H1 (cell line): ENCODE data around the gene RAB11FIP3. TPM values are rescaled to one million over a fixed set of nuclear protein-coding genes. Genes with fewer than 3 reads are reported as not detected.

ENCODE experiments used
- CTCF ChIA-PET: fragments of 300-600 bp; sonication (Branson Sonifier 250); formaldehyde crosslinking; loops from one replicate; lab custom pipeline; 2021; ENCODE audit not compliant: partially characterized antibody; lab: Charles Lee
- POLR2A ChIA-PET: fragments of 300-600 bp; sonication (Branson Sonifier 250); formaldehyde crosslinking; loops from one replicate; lab custom pipeline; 2021; ENCODE audit warnings: inconsistent platforms; ENCODE audit not compliant: partially characterized antibody; lab: Charles Lee
- DNase-seq, 2 experiments: peaks; one replicate each; pipeline versions ENCODE4 v3.0.0 to v3.0.0-alpha.2; 2010 to 2022; ENCODE audit warnings: low spot score in 2 of 2, low read depth in 1 of 2, mixed read lengths in 1 of 2
- FAIRE-seq: peaks from 2 replicates; lab custom pipeline; 2011; peaks lifted over from hg19 to GRCh38; lab: Jason Lieb, UNC
- H2AFZ ChIP-seq: 2 replicates; pipeline ENCODE4 v1.8.1; 2012; ENCODE audit warnings: low read length, inconsistent platforms
- H2AK5ac ChIP-seq: 2 replicates; pipeline ENCODE4 v1.6.1; 2013; ENCODE audit warnings: low read depth, low read length
- H2BK120ac ChIP-seq: replicated peaks from 2 replicates; pipeline ENCODE3; 2013; ENCODE audit warnings: low read depth, low read length, inconsistent platforms
- H2BK12ac ChIP-seq: 2 replicates; pipeline ENCODE4 v1.6.1; 2013; ENCODE audit warnings: low read depth, low read length
- H2BK15ac ChIP-seq: 2 replicates; pipeline ENCODE4 v1.6.1; 2013; ENCODE audit warnings: low read length
- H2BK20ac ChIP-seq: 2 replicates; pipeline ENCODE4 v1.6.1; 2013; ENCODE audit warnings: low read length
- H2BK5ac ChIP-seq: 2 replicates; pipeline ENCODE4 v1.6.1; 2013; ENCODE audit warnings: low read depth, low read length
- H3K14ac ChIP-seq: 2 replicates; pipeline ENCODE4 v1.6.1; 2013; ENCODE audit warnings: inconsistent platforms; ENCODE audit not compliant: insufficient read length
- H3K18ac ChIP-seq: 2 replicates; pipeline ENCODE4 v1.6.1; 2013; ENCODE audit warnings: low read length; ENCODE audit errors: extremely low read depth
- H3K23ac ChIP-seq: 2 replicates; pipeline ENCODE4 v1.6.1; 2013; ENCODE audit warnings: inconsistent platforms; ENCODE audit not compliant: insufficient read length
- H3K23me2 ChIP-seq: 2 replicates; pipeline ENCODE4 v1.6.1; 2013; ENCODE audit warnings: low read depth, low read length
- H3K27ac ChIP-seq: 2 replicates; pipeline ENCODE4 v1.6.1; 2011; ENCODE audit warnings: low read depth, low read length, inconsistent platforms
- H3K27me3 ChIP-seq, 4 experiments: replicated peaks in 1 of 4; 1 replicate in 1 of 4; 2 replicates in 3 of 4; pipeline versions ENCODE4 v1.6.1 to v1.8.1; 2011 to 2013; ENCODE audit warnings: low read length in 3 of 4, mild to moderate bottlenecking in 3 of 4, inconsistent platforms in 2 of 4, mixed read lengths in 2 of 4, moderate library complexity in 1 of 4; ENCODE audit not compliant: control insufficient read depth in 3 of 4, insufficient read depth in 3 of 4; ENCODE audit errors: extremely low read depth in 1 of 4
- H3K36me3 ChIP-seq, 4 experiments: 2 replicates each; pipeline versions ENCODE4 v1.6.1 to v1.8.1; 2011 to 2013; ENCODE audit warnings: mild to moderate bottlenecking in 4 of 4, low read length in 3 of 4, moderate library complexity in 2 of 4, control low read depth in 1 of 4, inconsistent platforms in 1 of 4; ENCODE audit not compliant: insufficient read depth in 4 of 4, control insufficient read depth in 2 of 4
- H3K4ac ChIP-seq: replicated peaks from 2 replicates; pipeline ENCODE3; 2013; ENCODE audit warnings: low read length, low read depth, mixed read lengths, inconsistent platforms; ENCODE audit not compliant: insufficient read length
- H3K4me1 ChIP-seq, 4 experiments: replicated peaks in 1 of 4; 1 replicate in 1 of 4; 2 replicates in 3 of 4; pipeline versions ENCODE4 v1.6.1 to v1.8.1; 2011 to 2013; ENCODE audit warnings: low read length in 3 of 4, inconsistent platforms in 2 of 4, mixed read lengths in 1 of 4; ENCODE audit not compliant: insufficient read depth in 4 of 4, control insufficient read depth in 3 of 4
- H3K4me2 ChIP-seq, 2 experiments: 2 replicates each; pipeline versions ENCODE4 v1.6.1 to v1.8.1; 2011 to 2013; ENCODE audit warnings: low read depth in 2 of 2, low read length in 2 of 2, control low read depth in 1 of 2, inconsistent platforms in 1 of 2, mild to moderate bottlenecking in 1 of 2; ENCODE audit not compliant: insufficient read depth in 1 of 2
- H3K4me3 ChIP-seq, 4 experiments: fragments of 200-600, 300-600 bp in 1 of 4; sonication (generic), shearing (Covaris generic), sonication (Bioruptor Twin) in 1 of 4; 2 replicates each; pipeline versions ENCODE4 v1.5.1 to v1.8.1; 2011 to 2016; ENCODE audit warnings: low read length in 4 of 4, low read depth in 3 of 4, control low read depth in 2 of 4, inconsistent platforms in 2 of 4, mild to moderate bottlenecking in 2 of 4, mixed read lengths in 1 of 4, moderate library complexity in 1 of 4; ENCODE audit not compliant: insufficient read depth in 2 of 4; ENCODE audit errors: extremely low read depth in 1 of 4
- H3K56ac ChIP-seq: replicated peaks from 2 replicates; pipeline ENCODE3; 2013; ENCODE audit warnings: low read depth, mild to moderate bottlenecking, mixed read lengths, low read length, inconsistent platforms; ENCODE audit not compliant: insufficient read length
- H3K79me1 ChIP-seq: 2 replicates; pipeline ENCODE4 v1.6.1; 2013; ENCODE audit warnings: low read depth, low read length, control low read depth
- H3K79me2 ChIP-seq, 2 experiments: 2 replicates each; pipeline versions ENCODE4 v1.6.1 to v1.8.1; 2012 to 2013; ENCODE audit warnings: low read length in 2 of 2, mild to moderate bottlenecking in 2 of 2, inconsistent platforms in 1 of 2; ENCODE audit not compliant: insufficient read depth in 2 of 2, control insufficient read depth in 1 of 2
- H3K9ac ChIP-seq, 4 experiments: replicated peaks in 1 of 4; 1 replicate in 1 of 4; 2 replicates in 3 of 4; pipeline versions ENCODE4 v1.6.1 to v1.8.1; 2011 to 2013; ENCODE audit warnings: low read depth in 3 of 4, low read length in 3 of 4, control low read depth in 2 of 4, mild to moderate bottlenecking in 2 of 4, moderate library complexity in 2 of 4, inconsistent platforms in 1 of 4; ENCODE audit errors: extremely low read depth in 1 of 4
- H3K9me3 ChIP-seq, 2 experiments: 2 replicates each; pipeline versions ENCODE4 v1.6.1 to v1.8.1; 2012 to 2013; ENCODE audit warnings: mild to moderate bottlenecking in 2 of 2, moderate library complexity in 2 of 2, control low read depth in 1 of 2, inconsistent platforms in 1 of 2, low read depth in 1 of 2, low read length in 1 of 2, mixed read lengths in 1 of 2; ENCODE audit not compliant: insufficient read depth in 2 of 2
- H4K20me1 ChIP-seq, 2 experiments: replicated peaks in 1 of 2; 2 replicates each; pipeline versions ENCODE3 to v1.8.1; 2011 to 2013; ENCODE audit warnings: inconsistent platforms in 2 of 2, low read length in 2 of 2, mild to moderate bottlenecking in 1 of 2; ENCODE audit not compliant: insufficient read depth in 2 of 2, control insufficient read depth in 1 of 2
- H4K5ac ChIP-seq: 2 replicates; pipeline ENCODE4 v1.6.1; 2013; ENCODE audit warnings: low read length, low read depth, mixed read lengths, inconsistent platforms; ENCODE audit not compliant: insufficient read length
- H4K8ac ChIP-seq: 2 replicates; pipeline ENCODE4 v1.8.0; 2013; ENCODE audit warnings: mild to moderate bottlenecking, moderate library complexity, low read length, inconsistent platforms; ENCODE audit not compliant: insufficient read depth; ENCODE audit errors: extremely low read depth
- H4K91ac ChIP-seq: replicated peaks from 2 replicates; pipeline ENCODE3; 2013; ENCODE audit warnings: low read length, mixed read lengths, inconsistent platforms; ENCODE audit not compliant: insufficient read length
- ASH2L ChIP-seq: fragments of 200-600, 300-600 bp; sonication (generic); IDR thresholded peaks from one replicate; pipeline ENCODE4 v1.7.1; 2017; ENCODE audit warnings: low read length
- E2F6 ChIP-seq: IDR thresholded peaks from 2 replicates; pipeline ENCODE4 v1.6.1; 2012; ENCODE audit warnings: inconsistent platforms
- POLR2A ChIP-seq, 2 experiments: IDR thresholded peaks; 1 replicate in 1 of 2; 2 replicates in 1 of 2; pipeline ENCODE4 v1.6.1; 2011; ENCODE audit warnings: low read depth in 2 of 2, low read length in 2 of 2, mild to moderate bottlenecking in 2 of 2; ENCODE audit errors: control extremely low read depth in 1 of 2
- SP1 ChIP-seq: IDR thresholded peaks from 2 replicates; pipeline ENCODE4 v1.6.1; 2011; ENCODE audit warnings: low read depth, low read length
- WGBS, 2 experiments: shearing (Covaris generic) in 1 of 2; methylation state at CpG; one replicate each; pipeline versions ENCODE4 v1.1.6 to v1.1.7; 2013 to 2015; ENCODE audit warnings: low lambda C conversion rate in 2 of 2, mixed read lengths in 2 of 2, inconsistent platforms in 1 of 2, low coverage in 1 of 2, missing lambda C conversion rate in 1 of 2; ENCODE audit not compliant: insufficient replicate concordance in 2 of 2, insufficient coverage in 1 of 2, insufficient read length in 1 of 2; ENCODE audit errors: extremely low coverage in 1 of 2, missing lambda C conversion rate in 1 of 2; 5-methylcytosine and 5-hydroxymethylcytosine counted together
- polyA plus RNA-seq, 7 experiments: library from polyadenylated mRNA; depleted of rRNA in 3 of 7; stranded (reverse) in 5 of 7; unstranded in 2 of 7; fragments of >200 nt in 5 of 7; fragments of 200-250 nt in 2 of 7; gene quantifications; 1 replicate in 5 of 7; 2 replicates in 1 of 7; 4 replicates in 1 of 7; pipeline versions ENCODE4 v1.2.1 to v1.2.3, GENCODE V29; 2011 to 2013; ENCODE audit warnings: missing spikeins in 2 of 7, mixed read lengths in 2 of 7
- total RNA-seq: library from RNA; stranded (reverse); fragmentation: NEBNext Ultra II Directional; extraction: Animal tissue kit (Norgen Biotek cat#: 25700); gene quantifications from 2 replicates; pipeline ENCODE4 v1.2.1, GENCODE V29; 2021

RAB11FIP3 gene
- total and polyA plus RNA-seq, 2 of the 8 experiments (the other 6 are each of a cell fraction or from before 2014, with no cell fraction given): 9.3 to 35.2 TPM

GRCh38 chr16:380762-381011 is 44.8 kb upstream of the RAB11FIP3 start:
- H3K4me2 ChIP-seq: peak overlapping the region; percentile 68 to 93
- H2BK20ac ChIP-seq: no peak overlapping the region
- H3K18ac ChIP-seq: peak overlapping the region; percentile 48; the same call in 1 of the 2 replicates
- H3K23me2 ChIP-seq: peaks cover 13% of the 10 kb centered on the region
- WGBS, 2 experiments: 7% methylated on average over 6 of the region's 12 CpGs; no CpG with 5 or more reads in 1 of the 2 experiments
- H4K20me1 ChIP-seq: peaks cover 11 to 24% of the 10 kb centered on the region in 2 experiments
- no peak for FAIRE-seq
- peaks cover 4% of the 10 kb centered on the region; the same call in 1 of the 2 replicates for H3K79me1 ChIP-seq
- H3K27ac ChIP-seq: peak overlapping the region; percentile 37; the same call in 1 of the 2 replicates
- H4K8ac ChIP-seq: no peak overlapping the region
- H3K56ac ChIP-seq: no peak overlapping the region
- DNase-seq: no peak
- no peak overlapping the region for H3K23ac ChIP-seq
- H3K9ac ChIP-seq: peak overlapping the region in 3 of 4 experiments; percentile 42 to 55 (median 50); a peak in 3 of 7 replicates
- H3K36me3 ChIP-seq: peaks cover 0 to 21% (median 7%) of the 10 kb centered on the region in 4 experiments; a peak in 7 of 8 replicates
- peak overlapping the region; percentile 99; the same call in 1 of the 2 replicates for H2BK15ac ChIP-seq
- no peak overlapping the region for H2AK5ac ChIP-seq
- no peak overlapping the region for H2AFZ ChIP-seq
- H3K4me3 ChIP-seq: peak overlapping the region; percentile 59 to 94 (median 82)
- peak overlapping the region; percentile 84; the same call in 1 of the 2 replicates for H2BK12ac ChIP-seq
- ChIA-PET POLR2A (interaction anchor here (0.8 to 3.0 kb wide), 6 partner anchors 10 to 327 kb away, joined by 3 to 22 read pairs (median 4); partner anchors contain the start of genes DECR2, MRPL28, POLR3K and SNRNP25), CTCF (no interaction called here)
- H2BK5ac ChIP-seq: peak overlapping the region; percentile 87; the same call in 1 of the 2 replicates
- H3K27me3 ChIP-seq: peaks cover 0 to 3% (median under 1%) of the 10 kb centered on the region in 4 experiments; a peak in 2 of 7 replicates
- peak overlapping the region; percentile 28 for H4K5ac ChIP-seq
- no peak overlapping the region for H3K14ac ChIP-seq
- no peaks in the 10 kb centered on the region for H3K9me3 ChIP-seq
- no peak overlapping the region for H2BK120ac ChIP-seq
- H3K4me1 ChIP-seq: peaks cover 8 to 28% (median 19%) of the 10 kb centered on the region in 4 experiments
- peaks cover 0 to 24% of the 10 kb centered on the region in 2 experiments; a peak in 2 of 4 replicates for H3K79me2 ChIP-seq
- H4K91ac ChIP-seq: no peak overlapping the region
- no peak overlapping the region for H3K4ac ChIP-seq
- TF ChIP-seq SP1: no peak
- no peak for TF ChIP-seq POLR2A (IDR thresholded peaks at IDR 0.05; ENCODE audit: control extremely low read depth in 1 of 2, low read depth in 2 of 2, low read length in 2 of 2)
- no peak for TF ChIP-seq ASH2L
- TF ChIP-seq E2F6: no peak
